Spleen (tissue), 7 donors: Measurements from ENCODE around the gene RBP2.

Source experiments
- CTCF ChIP-seq, 11 experiments: fragments of 200-600 bp in 7 of 11; fragments of 450-650 bp in 4 of 11; sonication (generic) in 4 of 11; IDR thresholded peaks in 8 of 11; conservative IDR thresholded peaks in 3 of 11; 1 replicate in 7 of 11; 2 replicates in 4 of 11; pipeline versions ENCODE4 v1.4.0 to v1.8.0; 2016 to 2021; ENCODE audit warnings: antibody characterized with exemption in 11 of 11, inconsistent platforms in 4 of 11, mild to moderate bottlenecking in 1 of 11
- POLR2A ChIP-seq, 3 donors: fragments of 450-650 bp; IDR thresholded peaks; one replicate each; pipeline ENCODE4 v1.5.1; 2017; ENCODE audit warnings: antibody characterized with exemption in 3 of 3, mild to moderate bottlenecking in 1 of 3
- POLR2AphosphoS5 ChIP-seq, 3 donors: sonication (generic); formaldehyde crosslinking; IDR thresholded peaks; one replicate each; pipeline ENCODE4 v1.5.1; 2017; ENCODE audit warnings: antibody characterized with exemption in 3 of 3
- donor health status: DM: no; HTN: no; CAD: no; lungs with moderate emphysema.
- donor health status: DM: no; HTN: no; CAD: no.
- donor health status: DM: no; HTN: no; CAD: no.

DNA sequence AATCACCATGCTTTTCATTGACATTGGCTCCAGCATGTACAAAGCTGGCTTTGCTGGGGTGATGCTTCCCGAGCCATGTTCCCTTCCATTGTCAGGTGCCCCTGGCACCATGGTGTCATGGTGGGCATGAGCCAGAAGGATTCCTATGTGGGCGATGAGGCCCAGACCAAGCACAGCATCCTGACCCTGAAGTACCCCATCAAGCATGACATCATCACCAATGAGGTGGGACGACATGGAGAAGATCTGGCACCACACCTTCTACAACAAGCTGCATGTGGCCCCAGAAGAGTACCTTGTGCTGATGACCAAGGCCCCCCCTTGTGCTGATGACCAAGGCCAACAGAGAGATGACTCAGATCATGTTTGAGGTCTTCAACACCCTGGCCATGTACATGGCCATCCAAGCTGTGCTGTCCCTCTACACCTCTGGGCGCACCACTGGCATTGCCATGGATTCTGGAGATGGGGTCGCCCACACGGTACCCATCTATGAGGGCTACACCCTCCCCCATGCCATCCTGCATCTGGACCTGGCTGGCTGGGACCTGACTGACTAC is 17.6 kb upstream of the RBP2 start:
- TF ChIP-seq POLR2A (IDR thresholded peaks at IDR 0.05): no peak
- TF ChIP-seq CTCF (IDR thresholded peaks at IDR 0.05 in 8 of 11, conservative IDR thresholded peaks at IDR 0.05 in 3 of 11): no peak
- TF ChIP-seq POLR2AphosphoS5 (IDR thresholded peaks at IDR 0.05): no peak
